DOHH2 (cell line): ENCODE measurements around the gene INHBE.

Source experiments
- CTCF ChIP-seq: fragments of 200-600 bp; sonication (generic); IDR thresholded peaks from one replicate; pipeline ENCODE4 v1.5.1; 2014; ENCODE audit warnings: antibody characterized with exemption, mild to moderate bottlenecking, low read depth, low read length; ENCODE audit not compliant: poor library complexity, severe bottlenecking
- EZH2phosphoT487 ChIP-seq: fragments of 200-600 bp; sonication (generic); IDR thresholded peaks from 2 replicates; pipeline ENCODE4 v1.6.1; 2017; ENCODE audit warnings: borderline replicate concordance, mild to moderate bottlenecking, antibody characterized with exemption, low read length, moderate library complexity, mixed read lengths

DNA sequence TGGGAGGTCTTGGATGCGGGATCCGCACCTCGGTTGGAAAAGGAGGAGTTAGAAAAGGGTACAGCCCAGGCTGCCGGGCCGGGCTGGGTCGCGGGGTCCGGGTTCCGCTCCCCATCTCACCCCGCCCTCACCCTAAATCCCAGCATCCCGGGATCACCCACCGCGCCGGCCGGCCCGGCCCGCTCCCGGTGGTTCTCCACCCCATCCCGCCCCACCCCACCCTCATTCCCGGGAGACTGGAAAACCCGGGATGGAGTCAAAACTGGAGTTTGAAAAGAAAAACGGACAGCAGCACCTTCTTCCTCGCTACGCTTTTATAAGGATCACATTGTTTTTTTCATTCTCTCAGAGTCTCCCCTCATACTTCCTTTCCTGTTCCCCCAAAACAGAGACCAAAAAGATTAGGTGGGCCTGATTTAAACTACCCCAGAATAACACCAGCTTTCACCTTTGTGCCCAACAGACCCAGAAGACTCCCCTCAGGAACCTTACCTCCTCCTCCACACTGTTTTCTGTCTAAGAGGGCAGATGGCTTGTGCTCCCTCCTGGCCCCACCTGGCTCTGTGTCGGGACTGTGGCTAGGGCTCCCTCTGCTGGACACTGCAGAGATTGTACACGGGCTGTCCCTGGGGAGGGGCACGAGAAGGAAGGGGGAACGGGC is 7.3 kb downstream of the INHBE start:
- TF ChIP-seq CTCF (peak; percentile 98), EZH2phosphoT487 (no peak)
